Lung (tissue), 12 donors: Measurements from ENCODE around the gene UNC5C. TPM values are rescaled to one million over a fixed set of nuclear protein-coding genes. Genes with fewer than 3 reads are reported as not detected.

ENCODE experiments used
- ATAC-seq: fragments of 200-7000 bp; cut with Tn5 transposase; one replicate; pipeline ENCODE4 v1.9.1; 2020; ENCODE audit warnings: moderate number of reproducible peaks; ENCODE audit not compliant: insufficient read depth, low FRiP score
- DNase-seq, 3 donors: peaks; one replicate each; pipeline ENCODE4 v3.0.0-alpha.2; 2013 to 2017
- H3K27ac ChIP-seq, 2 donors: one replicate each; pipeline ENCODE4 v1.5.1; 2013; ENCODE audit warnings: mild to moderate bottlenecking in 2 of 2, moderate library complexity in 2 of 2, control low read depth in 1 of 2, inconsistent platforms in 1 of 2, low read depth in 1 of 2, low read length in 1 of 2
- H3K27me3 ChIP-seq, 3 donors: one replicate each; pipeline ENCODE4 v1.5.1; 2013; ENCODE audit warnings: low read length in 2 of 3; ENCODE audit not compliant: control insufficient read depth in 3 of 3, insufficient read depth in 3 of 3
- H3K36me3 ChIP-seq, 4 donors: one replicate each; pipeline ENCODE4 v1.5.1; 2013; ENCODE audit warnings: low read length in 4 of 4, mild to moderate bottlenecking in 1 of 4, moderate library complexity in 1 of 4; ENCODE audit not compliant: control insufficient read depth in 4 of 4, insufficient read depth in 4 of 4
- H3K4me1 ChIP-seq, 5 donors: one replicate each; pipeline ENCODE4 v1.5.1; 2013; ENCODE audit warnings: low read length in 5 of 5, mild to moderate bottlenecking in 2 of 5, moderate library complexity in 1 of 5; ENCODE audit not compliant: control insufficient read depth in 5 of 5, insufficient read depth in 5 of 5
- H3K4me3 ChIP-seq: one replicate; pipeline ENCODE4 v1.5.1; 2013; ENCODE audit warnings: mild to moderate bottlenecking, control low read depth, moderate library complexity
- H3K9ac ChIP-seq, 2 donors: one replicate each; pipeline ENCODE4 v1.5.1; 2013; ENCODE audit warnings: low read length in 2 of 2, control low read depth in 1 of 2; ENCODE audit not compliant: insufficient read depth in 1 of 2
- H3K9me3 ChIP-seq, 4 donors: one replicate each; pipeline ENCODE4 v1.5.1; 2013; ENCODE audit warnings: low read length in 3 of 4, mild to moderate bottlenecking in 1 of 4, moderate library complexity in 1 of 4; ENCODE audit not compliant: control insufficient read depth in 4 of 4, insufficient read depth in 3 of 4
- WGBS, 2 donors: extraction: QIAGEN DNeasy Blood & Tissue Kit; methylation state at CpG; one replicate each; pipeline ENCODE4 v1.1.7; 2013; 5-methylcytosine and 5-hydroxymethylcytosine counted together
- polyA plus RNA-seq, 2 donors: library from polyadenylated mRNA; stranded (reverse); fragments of 200-250 nt; gene quantifications; one replicate each; pipeline ENCODE4 v1.2.1, GENCODE V29; 2013
- total RNA-seq, 2 donors: library from RNA; depleted of rRNA in 1 of 2; stranded (reverse); fragments of >200 nt in 1 of 2; gene quantifications; one replicate each; pipeline ENCODE4 v1.2.1, GENCODE V29; 2014 to 2021
- TF ChIP-seq, protein P1 (sequence below): IDR thresholded peaks from 2 replicates; pipeline ENCODE4 v1.5.1; 2012; ENCODE audit warnings: mild to moderate bottlenecking; ENCODE audit errors: control extremely low read depth, extremely low read depth
- donor health status: control.
- donor health status: control.
- donor health status: Bipolar disorder and iron deficiency.
- donor health status: healthy.
- donor health status: DM: yes; HTN: yes; CAD: no.

UNC5C gene
- total and polyA plus RNA-seq, 4 donors, result 0.55 to 27.9 (median 3.8) TPM

DNA sequence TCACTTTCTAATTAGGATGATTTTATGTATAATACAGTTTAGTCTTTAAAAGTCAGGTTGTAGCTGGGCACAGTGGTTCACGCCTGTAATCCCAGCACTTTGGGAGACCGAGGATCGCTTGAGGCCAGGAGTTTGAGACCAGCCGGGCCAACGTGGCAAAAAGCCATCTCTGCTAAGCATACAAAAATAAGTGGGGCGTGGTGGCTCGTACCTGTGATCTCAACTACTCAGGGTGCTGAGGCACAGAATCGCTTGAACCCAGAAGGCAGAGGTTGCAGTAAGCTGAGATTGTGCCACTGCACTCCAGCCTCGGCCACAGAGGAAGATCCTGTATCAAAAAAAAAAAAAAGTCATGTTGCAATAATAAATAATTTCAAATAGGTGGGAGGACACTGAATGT, 426.8 kb downstream of the UNC5C start:
- TF ChIP-seq, protein P1, sequence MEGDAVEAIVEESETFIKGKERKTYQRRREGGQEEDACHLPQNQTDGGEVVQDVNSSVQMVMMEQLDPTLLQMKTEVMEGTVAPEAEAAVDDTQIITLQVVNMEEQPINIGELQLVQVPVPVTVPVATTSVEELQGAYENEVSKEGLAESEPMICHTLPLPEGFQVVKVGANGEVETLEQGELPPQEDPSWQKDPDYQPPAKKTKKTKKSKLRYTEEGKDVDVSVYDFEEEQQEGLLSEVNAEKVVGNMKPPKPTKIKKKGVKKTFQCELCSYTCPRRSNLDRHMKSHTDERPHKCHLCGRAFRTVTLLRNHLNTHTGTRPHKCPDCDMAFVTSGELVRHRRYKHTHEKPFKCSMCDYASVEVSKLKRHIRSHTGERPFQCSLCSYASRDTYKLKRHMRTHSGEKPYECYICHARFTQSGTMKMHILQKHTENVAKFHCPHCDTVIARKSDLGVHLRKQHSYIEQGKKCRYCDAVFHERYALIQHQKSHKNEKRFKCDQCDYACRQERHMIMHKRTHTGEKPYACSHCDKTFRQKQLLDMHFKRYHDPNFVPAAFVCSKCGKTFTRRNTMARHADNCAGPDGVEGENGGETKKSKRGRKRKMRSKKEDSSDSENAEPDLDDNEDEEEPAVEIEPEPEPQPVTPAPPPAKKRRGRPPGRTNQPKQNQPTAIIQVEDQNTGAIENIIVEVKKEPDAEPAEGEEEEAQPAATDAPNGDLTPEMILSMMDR, result no peak
- ATAC-seq (no peak), DNase-seq (no peak)
- Histone ChIP-seq H3K9ac (no peak overlapping the region), H3K36me3 (no peaks in the 10 kb centered on the region), H3K27ac (no peak overlapping the region), H3K4me1 (peaks cover 0 to 3% (median 0%) of the 10 kb centered on the region in 5 donors), H3K27me3 (no peaks in the 10 kb centered on the region), H3K4me3 (no peak overlapping the region), H3K9me3 (no peaks in the 10 kb centered on the region)
- 61 to 85% methylated on average over 9 of the region's 9 CpGs for WGBS, 2 donors

DNA sequence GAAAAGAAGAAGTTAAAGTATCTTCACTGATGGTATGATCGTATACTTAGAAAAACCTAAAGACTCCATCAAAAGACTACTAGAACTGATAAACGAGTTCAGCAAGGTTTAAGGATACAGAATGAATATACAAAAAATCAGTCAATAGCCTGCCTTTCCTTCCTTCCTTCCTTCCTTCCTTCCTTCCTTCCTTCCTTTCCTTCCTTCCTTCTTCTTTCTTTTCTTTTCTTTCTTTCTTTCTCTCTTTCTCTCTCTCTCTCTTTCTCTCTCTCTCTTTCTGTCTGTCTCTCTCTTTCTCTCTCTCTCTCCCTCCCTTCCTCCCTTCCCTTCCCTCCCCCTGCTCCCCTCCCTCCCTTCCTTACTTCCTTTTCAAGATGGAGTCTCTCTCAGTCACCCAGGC, 428.3 kb downstream of the UNC5C start:
- no peak for ATAC-seq
- H3K36me3 ChIP-seq, result no peaks in the 10 kb centered on the region
- no peak for DNase-seq
- H3K27ac ChIP-seq, result no peak overlapping the region
- TF ChIP-seq, protein P1, result no peak
- 87 to 98% methylated on average over 2 of the region's 2 CpGs for WGBS, 2 donors
- no peak overlapping the region for H3K4me3 ChIP-seq
- H3K4me1 ChIP-seq, result peaks cover 0 to 3% (median 0%) of the 10 kb centered on the region in 5 donors
- no peaks in the 10 kb centered on the region for H3K27me3 ChIP-seq
- no peak overlapping the region for H3K9ac ChIP-seq
- H3K9me3 ChIP-seq, result no peaks in the 10 kb centered on the region

DNA sequence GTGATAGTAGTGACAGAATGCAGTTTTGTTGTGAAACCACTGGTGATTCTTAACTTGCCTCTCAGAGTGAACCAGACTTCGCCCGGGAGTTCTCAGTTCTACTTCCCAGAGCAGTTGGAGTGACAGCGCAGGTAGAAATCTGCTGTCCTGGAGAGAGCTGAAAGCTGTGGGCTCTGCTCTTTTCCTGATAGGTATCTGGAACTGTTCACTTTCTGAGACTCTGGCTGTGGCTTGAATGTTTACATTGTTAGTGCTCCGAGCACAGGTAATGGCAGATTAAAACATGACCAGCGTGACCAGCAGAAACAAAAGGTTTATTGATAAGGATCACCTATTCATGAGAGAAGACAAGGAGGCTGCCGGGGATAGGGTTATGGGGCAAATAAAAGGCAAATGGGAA, 430.3 kb downstream of the UNC5C start:
- Histone ChIP-seq H3K9me3 (no peaks in the 10 kb centered on the region), H3K27me3 (no peaks in the 10 kb centered on the region), H3K4me1 (no peaks in the 10 kb centered on the region), H3K27ac (no peak overlapping the region), H3K4me3 (no peak overlapping the region), H3K36me3 (no peaks in the 10 kb centered on the region), H3K9ac (no peak overlapping the region)
- TF ChIP-seq, protein P1, result no peak
- WGBS, 2 donors, result 67 to 81% methylated on average over 6 of the region's 6 CpGs
- DNase-seq (no peak), ATAC-seq (no peak)

DNA sequence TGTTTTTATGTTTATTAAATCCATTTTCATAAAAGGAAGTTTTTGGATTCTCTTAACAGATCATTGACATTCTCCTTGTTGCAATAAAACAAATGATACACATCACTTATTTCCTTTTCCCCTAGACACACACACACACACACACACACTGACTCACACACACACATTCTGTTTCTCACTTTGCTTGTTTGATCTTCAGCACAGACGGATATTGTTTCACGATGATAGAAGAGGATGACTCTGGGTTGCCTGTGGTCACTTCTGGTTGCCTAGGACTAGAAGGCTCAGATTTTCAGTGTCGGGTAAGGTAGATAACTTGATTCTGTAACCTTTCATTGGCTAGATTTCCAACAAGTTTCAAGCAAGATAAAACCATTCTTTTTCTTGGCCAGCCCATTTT, 434.3 kb downstream of the UNC5C start:
- ATAC-seq, result no peak
- 77 to 79% methylated on average over 3 of the region's 3 CpGs for WGBS, 2 donors
- Histone ChIP-seq H3K36me3 (no peaks in the 10 kb centered on the region), H3K27ac (no peak overlapping the region), H3K4me1 (no peaks in the 10 kb centered on the region), H3K9ac (no peak overlapping the region), H3K4me3 (no peak overlapping the region), H3K9me3 (no peaks in the 10 kb centered on the region), H3K27me3 (no peaks in the 10 kb centered on the region)
- TF ChIP-seq, protein P1, result no peak
- no peak for DNase-seq
